MM.1S (cell line): ENCODE results near the gene CDC42BPA.

ENCODE experiments used
- EZH2 ChIP-seq: fragments of 300-600 bp; sonication (generic); optimal IDR thresholded peaks from 2 replicates; pipeline ENCODE3; 2017; ENCODE audit warnings: low read depth, mild to moderate bottlenecking, antibody characterized with exemption, low read length, mixed read lengths
- EZH2phosphoT487 ChIP-seq: fragments of 300-600 bp; sonication (generic); IDR thresholded peaks from 2 replicates; pipeline ENCODE4 v1.6.1; 2018; ENCODE audit warnings: antibody characterized with exemption, low read length
- TF ChIP-seq, protein P1 (sequence below): fragments of 300-600 bp; sonication (generic); IDR thresholded peaks from 2 replicates; pipeline ENCODE4 v1.5.1; 2016; ENCODE audit warnings: antibody characterized with exemption, low read length, mixed read lengths

DNA sequence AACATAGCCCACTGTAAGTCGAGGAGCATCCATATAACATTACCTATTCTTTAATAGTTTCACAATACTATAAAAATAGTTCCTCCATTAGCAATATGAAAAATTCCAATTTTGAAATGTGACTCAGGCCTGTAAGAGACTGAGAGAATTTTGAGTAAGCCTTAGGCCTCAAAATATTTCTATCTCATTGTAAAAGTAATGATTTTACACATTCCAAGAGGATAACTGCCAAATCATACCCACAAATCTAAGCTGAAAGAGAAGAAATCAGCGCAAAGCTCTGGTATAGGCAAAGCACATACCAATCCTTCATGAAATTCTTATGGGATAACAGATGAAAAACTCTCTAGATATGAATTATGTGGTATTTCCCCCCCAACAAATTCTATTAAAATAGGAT, 144.1 kb downstream of the CDC42BPA start:
- TF ChIP-seq, protein P1, sequence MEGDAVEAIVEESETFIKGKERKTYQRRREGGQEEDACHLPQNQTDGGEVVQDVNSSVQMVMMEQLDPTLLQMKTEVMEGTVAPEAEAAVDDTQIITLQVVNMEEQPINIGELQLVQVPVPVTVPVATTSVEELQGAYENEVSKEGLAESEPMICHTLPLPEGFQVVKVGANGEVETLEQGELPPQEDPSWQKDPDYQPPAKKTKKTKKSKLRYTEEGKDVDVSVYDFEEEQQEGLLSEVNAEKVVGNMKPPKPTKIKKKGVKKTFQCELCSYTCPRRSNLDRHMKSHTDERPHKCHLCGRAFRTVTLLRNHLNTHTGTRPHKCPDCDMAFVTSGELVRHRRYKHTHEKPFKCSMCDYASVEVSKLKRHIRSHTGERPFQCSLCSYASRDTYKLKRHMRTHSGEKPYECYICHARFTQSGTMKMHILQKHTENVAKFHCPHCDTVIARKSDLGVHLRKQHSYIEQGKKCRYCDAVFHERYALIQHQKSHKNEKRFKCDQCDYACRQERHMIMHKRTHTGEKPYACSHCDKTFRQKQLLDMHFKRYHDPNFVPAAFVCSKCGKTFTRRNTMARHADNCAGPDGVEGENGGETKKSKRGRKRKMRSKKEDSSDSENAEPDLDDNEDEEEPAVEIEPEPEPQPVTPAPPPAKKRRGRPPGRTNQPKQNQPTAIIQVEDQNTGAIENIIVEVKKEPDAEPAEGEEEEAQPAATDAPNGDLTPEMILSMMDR, result no peak
- no peak for TF ChIP-seq EZH2
- TF ChIP-seq EZH2phosphoT487, result no peak
